Keratinocyte (primary cell): Measurements from ENCODE around the gene HMGN4. TPM values are rescaled to one million over a fixed set of nuclear protein-coding genes. Genes with fewer than 3 reads are reported as not detected.

Source experiments
- DNase-seq: peaks from one replicate; pipeline ENCODE4 v3.0.0-alpha.2; 2011; ENCODE audit warnings: low read depth, missing footprints, low spot score
- FAIRE-seq: peaks from 2 replicates; lab custom pipeline; 2011; peaks lifted over from hg19 to GRCh38; lab: Jason Lieb, UNC
- H2AFZ ChIP-seq: 2 replicates; pipeline ENCODE4 v1.6.0; 2012; ENCODE audit warnings: low read length, control low read depth, inconsistent platforms; ENCODE audit not compliant: control insufficient read depth
- H3K27ac ChIP-seq: 2 replicates; pipeline ENCODE4 v1.5.1; 2011; ENCODE audit warnings: low read length; ENCODE audit not compliant: control insufficient read depth, insufficient read depth
- H3K27me3 ChIP-seq: 3 replicates; pipeline ENCODE4 v1.6.0; 2011; ENCODE audit warnings: low read length; ENCODE audit not compliant: control insufficient read depth, insufficient read depth; ENCODE audit errors: extremely low read depth
- H3K36me3 ChIP-seq, 2 experiments: 2 replicates in 1 of 2; 3 replicates in 1 of 2; pipeline ENCODE4 v1.5.1; 2011; ENCODE audit warnings: low read length in 2 of 2, mild to moderate bottlenecking in 1 of 2; ENCODE audit not compliant: control insufficient read depth in 2 of 2, insufficient read depth in 2 of 2; ENCODE audit errors: extremely low read depth in 1 of 2
- H3K4me1 ChIP-seq: 3 replicates; pipeline ENCODE4 v1.5.1; 2011; ENCODE audit warnings: low read length; ENCODE audit not compliant: control insufficient read depth, insufficient read depth; ENCODE audit errors: extremely low read depth
- H3K4me2 ChIP-seq: 3 replicates; pipeline ENCODE4 v1.6.0; 2011; ENCODE audit warnings: low read depth, low read length; ENCODE audit not compliant: control insufficient read depth, insufficient read depth; ENCODE audit errors: extremely low read depth
- H3K4me3 ChIP-seq, 3 experiments: fragments of 200-600 bp in 1 of 3; sonication (generic) in 1 of 3; 2 replicates in 2 of 3; 3 replicates in 1 of 3; pipeline ENCODE4 v1.5.1; 2011 to 2016; ENCODE audit warnings: low read length in 3 of 3, mild to moderate bottlenecking in 3 of 3, control low read depth in 2 of 3, inconsistent platforms in 1 of 3, low read depth in 1 of 3, mixed read lengths in 1 of 3, mixed run types in 1 of 3, moderate library complexity in 1 of 3; ENCODE audit not compliant: control insufficient read depth in 2 of 3, insufficient read depth in 2 of 3; ENCODE audit errors: extremely low read depth in 1 of 3
- H3K79me2 ChIP-seq: 2 replicates; pipeline ENCODE4 v1.6.0; 2012; ENCODE audit warnings: low read length; ENCODE audit not compliant: control insufficient read depth, insufficient read depth
- H3K9ac ChIP-seq: 3 replicates; pipeline ENCODE4 v1.6.0; 2011; ENCODE audit warnings: low read length; ENCODE audit not compliant: control insufficient read depth, insufficient read depth; ENCODE audit errors: extremely low read depth
- H3K9me1 ChIP-seq: 3 replicates; pipeline ENCODE4 v1.6.0; 2011; ENCODE audit warnings: low read length; ENCODE audit not compliant: control insufficient read depth, insufficient read depth; ENCODE audit errors: extremely low read depth
- H3K9me3 ChIP-seq: 2 replicates; pipeline ENCODE4 v1.5.1; 2012; ENCODE audit warnings: low read depth, low read length; ENCODE audit not compliant: control insufficient read depth
- H4K20me1 ChIP-seq: 3 replicates; pipeline ENCODE4 v1.6.0; 2011; ENCODE audit warnings: low read length; ENCODE audit not compliant: control insufficient read depth, insufficient read depth; ENCODE audit errors: extremely low read depth
- EZH2 ChIP-seq: IDR thresholded peaks from one replicate; pipeline ENCODE4 v1.6.1; 2012; ENCODE audit warnings: inconsistent platforms, mild to moderate bottlenecking, low read length, moderate library complexity
- dilution Hi-C: fragments of 300-500 bp; cut with MboI; formaldehyde crosslinking; loops from one replicate; pipeline ENCODE4 v1.7.0; 2020; ENCODE audit warnings: low sequenced_read_pairs; ENCODE audit not compliant: extremely low pct_ligation_motif_present
- polyA plus RNA-seq, 5 experiments: library from polyadenylated mRNA; depleted of rRNA in 3 of 5; stranded (reverse) in 3 of 5; stranded (forward) in 1 of 5; unstranded in 1 of 5; fragments of >200 nt; gene quantifications; 1 replicate in 1 of 5; 2 replicates in 3 of 5; 3 replicates in 1 of 5; pipeline versions ENCODE4 v1.2.1 to v1.2.3, GENCODE V29; 2011 to 2012; ENCODE audit warnings: missing spikeins in 2 of 5, low read depth in 1 of 5, low replicate concordance in 1 of 5
- TF ChIP-seq, protein P1 (sequence below), 3 experiments: IDR thresholded peaks in 1 of 3; conservative IDR thresholded peaks in 1 of 3; optimal IDR thresholded peaks in 1 of 3; 2 replicates in 2 of 3; 3 replicates in 1 of 3; pipeline versions ENCODE3 to v1.5.1; 2011; ENCODE audit warnings: low read length in 3 of 3, mild to moderate bottlenecking in 3 of 3, moderate library complexity in 2 of 3, control low read depth in 1 of 3, inconsistent platforms in 1 of 3; ENCODE audit not compliant: insufficient read depth in 2 of 3; ENCODE audit errors: extremely low read depth in 1 of 3

Gene HMGN4
- polyA plus RNA-seq, 1 donor (not counting 4 experiments of a cell fraction or from before 2014, with no cell fraction given): 62.6 TPM

DNA sequence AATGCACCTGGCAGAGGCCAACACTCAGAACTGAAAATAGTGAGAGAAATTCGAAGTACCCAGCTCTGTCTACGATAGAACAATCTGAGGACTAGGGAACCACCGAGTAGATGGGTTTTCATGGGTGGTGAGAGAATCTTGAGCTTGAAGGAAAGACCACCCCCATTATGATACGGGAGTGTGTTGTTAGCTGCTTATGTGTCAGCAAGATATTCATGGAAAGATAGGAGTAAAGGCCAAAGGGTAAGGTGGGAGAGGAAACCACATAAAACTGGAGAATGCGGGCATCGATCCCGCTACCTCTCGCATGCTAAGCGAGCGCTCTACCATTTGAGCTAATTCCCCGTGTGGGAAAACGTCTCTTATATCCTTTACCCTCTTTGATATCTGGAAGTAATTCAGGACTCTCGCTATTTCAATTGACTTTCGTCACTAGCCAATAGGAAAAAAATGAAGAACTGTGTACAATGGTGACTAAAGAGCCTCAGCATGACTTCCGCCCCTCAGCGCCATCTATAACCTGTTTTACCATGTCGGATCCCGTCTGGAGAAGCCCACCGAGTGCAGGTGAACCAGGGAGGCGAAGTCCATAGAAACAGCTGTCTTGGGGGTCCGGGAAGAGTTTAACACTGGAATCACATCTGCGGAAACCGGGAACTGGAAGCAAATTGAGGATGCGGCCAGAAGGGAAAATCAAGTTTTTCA is 33.6 kb downstream of the HMGN4 start:
- Histone ChIP-seq H3K9ac (peak overlapping the region; percentile 37), H3K4me3 (peak overlapping the region; percentile 24 to 52 (median 30)), H4K20me1 (no peaks in the 10 kb centered on the region), H3K4me2 (peak overlapping the region; percentile 20), H3K27ac (peak overlapping the region; percentile 45), H3K79me2 (no peaks in the 10 kb centered on the region), H3K9me1 (no peaks in the 10 kb centered on the region), H3K4me1 (peaks cover 11% of the 10 kb centered on the region), H3K27me3 (no peaks in the 10 kb centered on the region), H2AFZ (peak overlapping the region; percentile 17), H3K9me3 (no peaks in the 10 kb centered on the region), H3K36me3 (no peaks in the 10 kb centered on the region)
- DNase-seq (no peak), FAIRE-seq (peak; percentile 39)
- dilution Hi-C loops: no loop called here
- TF ChIP-seq, protein P1, sequence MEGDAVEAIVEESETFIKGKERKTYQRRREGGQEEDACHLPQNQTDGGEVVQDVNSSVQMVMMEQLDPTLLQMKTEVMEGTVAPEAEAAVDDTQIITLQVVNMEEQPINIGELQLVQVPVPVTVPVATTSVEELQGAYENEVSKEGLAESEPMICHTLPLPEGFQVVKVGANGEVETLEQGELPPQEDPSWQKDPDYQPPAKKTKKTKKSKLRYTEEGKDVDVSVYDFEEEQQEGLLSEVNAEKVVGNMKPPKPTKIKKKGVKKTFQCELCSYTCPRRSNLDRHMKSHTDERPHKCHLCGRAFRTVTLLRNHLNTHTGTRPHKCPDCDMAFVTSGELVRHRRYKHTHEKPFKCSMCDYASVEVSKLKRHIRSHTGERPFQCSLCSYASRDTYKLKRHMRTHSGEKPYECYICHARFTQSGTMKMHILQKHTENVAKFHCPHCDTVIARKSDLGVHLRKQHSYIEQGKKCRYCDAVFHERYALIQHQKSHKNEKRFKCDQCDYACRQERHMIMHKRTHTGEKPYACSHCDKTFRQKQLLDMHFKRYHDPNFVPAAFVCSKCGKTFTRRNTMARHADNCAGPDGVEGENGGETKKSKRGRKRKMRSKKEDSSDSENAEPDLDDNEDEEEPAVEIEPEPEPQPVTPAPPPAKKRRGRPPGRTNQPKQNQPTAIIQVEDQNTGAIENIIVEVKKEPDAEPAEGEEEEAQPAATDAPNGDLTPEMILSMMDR (optimal IDR thresholded peaks at IDR 0.05 in 1 of 3, IDR thresholded peaks at IDR 0.05 in 1 of 3, conservative IDR thresholded peaks at IDR 0.05 in 1 of 3; ENCODE audit: extremely low read depth in 1 of 3, insufficient read depth in 2 of 3, low read length in 3 of 3): no peak

DNA sequence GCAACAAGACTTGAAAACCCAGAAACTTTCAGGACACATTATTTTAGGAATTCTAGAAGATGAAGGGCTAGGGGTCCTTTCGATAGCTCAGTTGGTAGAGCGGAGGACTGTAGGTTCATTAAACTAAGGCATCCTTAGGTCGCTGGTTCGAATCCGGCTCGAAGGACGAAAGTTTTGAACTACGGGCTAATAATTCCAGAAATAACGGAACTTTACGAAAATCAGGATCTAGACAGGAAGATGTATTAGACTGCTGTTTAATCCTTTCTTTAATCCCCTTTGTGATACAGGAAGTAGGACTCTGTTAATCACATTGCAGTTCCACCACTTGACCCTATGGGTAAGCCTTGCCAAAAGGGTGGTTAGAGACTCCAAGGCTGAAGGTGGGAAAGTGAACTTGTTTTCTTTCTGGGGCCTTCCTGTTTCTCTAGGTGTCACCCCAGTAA is 37.4 kb downstream of the HMGN4 start:
- no peaks in the 10 kb centered on the region for H3K79me2 ChIP-seq
- H3K4me3 ChIP-seq: no peak overlapping the region
- TF ChIP-seq EZH2: no peak
- TF ChIP-seq, protein P1 (optimal IDR thresholded peaks at IDR 0.05 in 1 of 3, IDR thresholded peaks at IDR 0.05 in 1 of 3, conservative IDR thresholded peaks at IDR 0.05 in 1 of 3; ENCODE audit: extremely low read depth in 1 of 3, insufficient read depth in 2 of 3, low read length in 3 of 3): no peak
- H3K27ac ChIP-seq: no peak overlapping the region
- H3K9ac ChIP-seq: no peak overlapping the region
- H4K20me1 ChIP-seq: no peaks in the 10 kb centered on the region
- H3K27me3 ChIP-seq: no peaks in the 10 kb centered on the region
- no peaks in the 10 kb centered on the region for H3K9me1 ChIP-seq
- dilution Hi-C loops: no loop called here
- H2AFZ ChIP-seq: no peak overlapping the region
- H3K4me1 ChIP-seq: peaks cover 12% of the 10 kb centered on the region
- FAIRE-seq (no peak), DNase-seq (no peak)
- no peaks in the 10 kb centered on the region for H3K36me3 ChIP-seq
- no peak overlapping the region for H3K4me2 ChIP-seq
- H3K9me3 ChIP-seq: no peaks in the 10 kb centered on the region
